NCI-H1092 treated with DMSO at 0.1 percent for 48 hours (cell line): ENCODE results near the gene GTF3A.
"Not testable (repeated sequence)": the region's sequence is repeated elsewhere in the genome, so short reads cannot be mapped to it uniquely, and the experiment has no call there.

Experiments used
- DNase-seq: peaks from one replicate; lab custom pipeline; 2025; lab: John Stamatoyannopoulos, UW

The GTF3A gene

GRCh38 chr13:27424246-27425157, at the start of gene GTF3A:
TSS of gene GTF3A (plus strand) at chr13:27424619.
- DNase-seq = peak; percentile 91

GRCh38 chr13:27374650-27375049, 49.8 kb upstream of the GTF3A start:
- peak; percentile 92 for DNase-seq

- peak; percentile 48 for DNase-seq
These were observed 48.6 kb upstream of the GTF3A start for GRCh38 chr13:27375686-27376326.

- no peak for DNase-seq
These were observed 45.3 kb upstream of the GTF3A start for GRCh38 chr13:27379126-27379525.

- peak; percentile 69 for DNase-seq
These were observed 44.5 kb upstream of the GTF3A start for GRCh38 chr13:27379694-27380641.

- DNase-seq = no peak
These were observed 42.8 kb upstream of the GTF3A start for GRCh38 chr13:27381601-27382000.

- no peak for DNase-seq
These were observed 41.1 kb upstream of the GTF3A start for GRCh38 chr13:27383104-27383921.

- no peak for DNase-seq
These were observed 40.1 kb upstream of the GTF3A start for GRCh38 chr13:27384285-27384684.

GRCh38 chr13:27388241-27388640, 36.2 kb upstream of the GTF3A start:
- no peak for DNase-seq

GRCh38 chr13:27389891-27390290, 34.5 kb upstream of the GTF3A start:
- DNase-seq = no peak

GRCh38 chr13:27391471-27391870, 32.9 kb upstream of the GTF3A start:
- DNase-seq = no peak

- no peak for DNase-seq
These were observed 31.3 kb upstream of the GTF3A start for GRCh38 chr13:27393101-27393500.

GRCh38 chr13:27395007-27395510, 29.4 kb upstream of the GTF3A start:
- DNase-seq = no peak

GRCh38 chr13:27396252-27396846, 28.1 kb upstream of the GTF3A start:
- no peak for DNase-seq

- DNase-seq = no peak
These were observed 26.1 kb upstream of the GTF3A start for GRCh38 chr13:27398360-27398759.

- DNase-seq = not testable (repeated sequence)
These were observed 24.0 kb upstream of the GTF3A start for GRCh38 chr13:27400405-27400804.

GRCh38 chr13:27401210-27401609, 23.2 kb upstream of the GTF3A start:
- DNase-seq = no peak

GRCh38 chr13:27403203-27403678, 21.2 kb upstream of the GTF3A start:
- DNase-seq = no peak

GRCh38 chr13:27403727-27404385, 20.6 kb upstream of the GTF3A start:
- DNase-seq = no peak

- DNase-seq = no peak
These were observed 19.7 kb upstream of the GTF3A start for GRCh38 chr13:27404680-27405079.
